Measurements from ENCODE around the gene KCNN4. TPM values are rescaled to one million over a fixed set of nuclear protein-coding genes. Genes with fewer than 3 reads are reported as not detected.

KCNN4 gene
- total RNA-seq, 1 experiment from 2014 or later = not detected

- no TSS peak for BruUV-seq (replicated peaks)
- DNase-seq (ENCODE audit: low spot score) = no peak
- Histone ChIP-seq H3K27ac (ENCODE audit: low read depth, low read length, poor library complexity, severe bottlenecking) (no peak overlapping the region), H3K4me3 (ENCODE audit: low read depth, low read length, poor library complexity, severe bottlenecking) (peak overlapping the region; percentile 19), H3K27me3 (replicated peaks; ENCODE audit: insufficient read depth, low read depth, low read length, poor library complexity) (peaks cover 24% of the 10 kb centered on the region), H3K4me1 (ENCODE audit: insufficient read depth, low read length, poor library complexity, severe bottlenecking) (peaks cover 9% of the 10 kb centered on the region), H3K9me3 (ENCODE audit: low read depth, low read length, poor library complexity, severe bottlenecking) (no peaks in the 10 kb centered on the region), H3K36me3 (ENCODE audit: insufficient read depth, low read length, poor library complexity, severe bottlenecking) (no peaks in the 10 kb centered on the region)
- ChIA-PET POLR2A (ENCODE audit: low non-redundant PET) (no interaction called here), CTCF (no interaction called here)
- intact Hi-C loops (cut with micrococcal nuclease; ENCODE audit: unreplicated experiment) = no loop called here
- no peak for TF ChIP-seq EZH2 (IDR thresholded peaks at IDR 0.05; ENCODE audit: borderline replicate concordance, low read depth, low read length, poor library complexity, severe bottlenecking)
- TF ChIP-seq, protein P1, sequence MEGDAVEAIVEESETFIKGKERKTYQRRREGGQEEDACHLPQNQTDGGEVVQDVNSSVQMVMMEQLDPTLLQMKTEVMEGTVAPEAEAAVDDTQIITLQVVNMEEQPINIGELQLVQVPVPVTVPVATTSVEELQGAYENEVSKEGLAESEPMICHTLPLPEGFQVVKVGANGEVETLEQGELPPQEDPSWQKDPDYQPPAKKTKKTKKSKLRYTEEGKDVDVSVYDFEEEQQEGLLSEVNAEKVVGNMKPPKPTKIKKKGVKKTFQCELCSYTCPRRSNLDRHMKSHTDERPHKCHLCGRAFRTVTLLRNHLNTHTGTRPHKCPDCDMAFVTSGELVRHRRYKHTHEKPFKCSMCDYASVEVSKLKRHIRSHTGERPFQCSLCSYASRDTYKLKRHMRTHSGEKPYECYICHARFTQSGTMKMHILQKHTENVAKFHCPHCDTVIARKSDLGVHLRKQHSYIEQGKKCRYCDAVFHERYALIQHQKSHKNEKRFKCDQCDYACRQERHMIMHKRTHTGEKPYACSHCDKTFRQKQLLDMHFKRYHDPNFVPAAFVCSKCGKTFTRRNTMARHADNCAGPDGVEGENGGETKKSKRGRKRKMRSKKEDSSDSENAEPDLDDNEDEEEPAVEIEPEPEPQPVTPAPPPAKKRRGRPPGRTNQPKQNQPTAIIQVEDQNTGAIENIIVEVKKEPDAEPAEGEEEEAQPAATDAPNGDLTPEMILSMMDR (conservative IDR thresholded peaks at IDR 0.05; ENCODE audit: low read depth, low read length) = peak; percentile 55
Measured at GRCh38 chr19:43774103-43774939, 6.5 kb downstream of the KCNN4 start.

DNA sequence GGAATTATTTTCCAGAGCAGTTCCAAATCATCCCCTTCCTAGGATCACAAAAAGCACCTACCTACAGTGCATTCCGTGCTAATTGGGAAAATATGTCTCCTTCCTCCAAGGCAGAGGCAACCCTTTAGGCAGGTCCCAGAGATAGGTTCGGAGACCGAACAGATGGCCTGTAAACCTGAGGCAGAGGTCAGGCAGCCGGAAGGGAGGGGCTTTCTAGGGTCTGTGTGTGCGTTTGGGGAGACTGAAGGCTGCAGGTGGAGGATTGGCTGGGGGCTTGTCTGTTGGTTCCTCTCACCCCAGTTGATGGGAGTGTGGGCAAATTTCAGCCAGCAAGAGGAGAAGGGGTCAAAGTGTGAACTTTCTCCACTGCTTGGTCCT, 7.1 kb downstream of the KCNN4 start:
- H3K27me3 ChIP-seq (replicated peaks; ENCODE audit: insufficient read depth, low read depth, low read length, poor library complexity) = peaks cover 24% of the 10 kb centered on the region
- no TSS peak for BruUV-seq (replicated peaks)
- peaks cover 9% of the 10 kb centered on the region for H3K4me1 ChIP-seq (ENCODE audit: insufficient read depth, low read length, poor library complexity, severe bottlenecking)
- H3K4me3 ChIP-seq (ENCODE audit: low read depth, low read length, poor library complexity, severe bottlenecking) = no peak overlapping the region
- H3K9me3 ChIP-seq (ENCODE audit: low read depth, low read length, poor library complexity, severe bottlenecking) = no peaks in the 10 kb centered on the region
- ChIA-PET POLR2A (ENCODE audit: low non-redundant PET) (no interaction called here), CTCF (no interaction called here)
- intact Hi-C loops (cut with micrococcal nuclease; ENCODE audit: unreplicated experiment) = no loop called here
- H3K27ac ChIP-seq (ENCODE audit: low read depth, low read length, poor library complexity, severe bottlenecking) = no peak overlapping the region
- TF ChIP-seq EZH2 (IDR thresholded peaks at IDR 0.05; ENCODE audit: borderline replicate concordance, low read depth, low read length, poor library complexity, severe bottlenecking) = no peak
- TF ChIP-seq, protein P1 (conservative IDR thresholded peaks at IDR 0.05; ENCODE audit: low read depth, low read length) = no peak
- no peak for DNase-seq (ENCODE audit: low spot score)
- H3K36me3 ChIP-seq (ENCODE audit: insufficient read depth, low read length, poor library complexity, severe bottlenecking) = no peaks in the 10 kb centered on the region

GRCh38 chr19:43769256-43769655, 11.5 kb downstream of the KCNN4 start:
- no peak for DNase-seq (ENCODE audit: low spot score)
- Histone ChIP-seq H3K4me1 (ENCODE audit: insufficient read depth, low read length, poor library complexity, severe bottlenecking) (peaks cover 4% of the 10 kb centered on the region), H3K36me3 (ENCODE audit: insufficient read depth, low read length, poor library complexity, severe bottlenecking) (no peaks in the 10 kb centered on the region), H3K4me3 (ENCODE audit: low read depth, low read length, poor library complexity, severe bottlenecking) (no peak overlapping the region), H3K27me3 (replicated peaks; ENCODE audit: insufficient read depth, low read depth, low read length, poor library complexity) (peaks cover 11% of the 10 kb centered on the region), H3K9me3 (ENCODE audit: low read depth, low read length, poor library complexity, severe bottlenecking) (no peaks in the 10 kb centered on the region), H3K27ac (ENCODE audit: low read depth, low read length, poor library complexity, severe bottlenecking) (no peak overlapping the region)
- BruUV-seq (replicated peaks) = no TSS peak
- TF ChIP-seq EZH2 (IDR thresholded peaks at IDR 0.05; ENCODE audit: borderline replicate concordance, low read depth, low read length, poor library complexity, severe bottlenecking) = no peak
- TF ChIP-seq, protein P1 (conservative IDR thresholded peaks at IDR 0.05; ENCODE audit: low read depth, low read length) = no peak
- ChIA-PET CTCF (no interaction called here), POLR2A (ENCODE audit: low non-redundant PET) (no interaction called here)
- intact Hi-C loops (cut with micrococcal nuclease; ENCODE audit: unreplicated experiment) = no loop called here

All from A673 (cell line).